Lung (tissue), 12 donors: Measurements from ENCODE around the gene DCLK2. TPM values are rescaled to one million over a fixed set of nuclear protein-coding genes. Genes with fewer than 3 reads are reported as not detected.

Experiments used
- ATAC-seq: fragments of 200-7000 bp; cut with Tn5 transposase; one replicate; pipeline ENCODE4 v1.9.1; 2020; ENCODE audit warnings: moderate number of reproducible peaks; ENCODE audit not compliant: insufficient read depth, low FRiP score
- DNase-seq, 3 donors: peaks; one replicate each; pipeline ENCODE4 v3.0.0-alpha.2; 2013 to 2017
- H3K27ac ChIP-seq, 2 donors: one replicate each; pipeline ENCODE4 v1.5.1; 2013; ENCODE audit warnings: mild to moderate bottlenecking in 2 of 2, moderate library complexity in 2 of 2, control low read depth in 1 of 2, inconsistent platforms in 1 of 2, low read depth in 1 of 2, low read length in 1 of 2
- H3K27me3 ChIP-seq, 3 donors: one replicate each; pipeline ENCODE4 v1.5.1; 2013; ENCODE audit warnings: low read length in 2 of 3; ENCODE audit not compliant: control insufficient read depth in 3 of 3, insufficient read depth in 3 of 3
- H3K36me3 ChIP-seq, 4 donors: one replicate each; pipeline ENCODE4 v1.5.1; 2013; ENCODE audit warnings: low read length in 4 of 4, mild to moderate bottlenecking in 1 of 4, moderate library complexity in 1 of 4; ENCODE audit not compliant: control insufficient read depth in 4 of 4, insufficient read depth in 4 of 4
- H3K4me1 ChIP-seq, 5 donors: one replicate each; pipeline ENCODE4 v1.5.1; 2013; ENCODE audit warnings: low read length in 5 of 5, mild to moderate bottlenecking in 2 of 5, moderate library complexity in 1 of 5; ENCODE audit not compliant: control insufficient read depth in 5 of 5, insufficient read depth in 5 of 5
- H3K4me3 ChIP-seq: one replicate; pipeline ENCODE4 v1.5.1; 2013; ENCODE audit warnings: mild to moderate bottlenecking, control low read depth, moderate library complexity
- H3K9ac ChIP-seq, 2 donors: one replicate each; pipeline ENCODE4 v1.5.1; 2013; ENCODE audit warnings: low read length in 2 of 2, control low read depth in 1 of 2; ENCODE audit not compliant: insufficient read depth in 1 of 2
- H3K9me3 ChIP-seq, 4 donors: one replicate each; pipeline ENCODE4 v1.5.1; 2013; ENCODE audit warnings: low read length in 3 of 4, mild to moderate bottlenecking in 1 of 4, moderate library complexity in 1 of 4; ENCODE audit not compliant: control insufficient read depth in 4 of 4, insufficient read depth in 3 of 4
- CTCF ChIP-seq: IDR thresholded peaks from 2 replicates; pipeline ENCODE4 v1.5.1; 2012; ENCODE audit warnings: mild to moderate bottlenecking; ENCODE audit errors: control extremely low read depth, extremely low read depth
- WGBS, 2 donors: extraction: QIAGEN DNeasy Blood & Tissue Kit; methylation state at CpG; one replicate each; pipeline ENCODE4 v1.1.7; 2013; 5-methylcytosine and 5-hydroxymethylcytosine counted together
- polyA plus RNA-seq, 2 donors: library from polyadenylated mRNA; stranded (reverse); fragments of 200-250 nt; gene quantifications; one replicate each; pipeline ENCODE4 v1.2.1, GENCODE V29; 2013
- total RNA-seq, 2 donors: library from RNA; depleted of rRNA in 1 of 2; stranded (reverse); fragments of >200 nt in 1 of 2; gene quantifications; one replicate each; pipeline ENCODE4 v1.2.1, GENCODE V29; 2014 to 2021
- donor health status: control.
- donor health status: control.
- donor health status: Bipolar disorder and iron deficiency.
- donor health status: healthy.
- donor health status: DM: yes; HTN: yes; CAD: no.

Gene DCLK2
- total and polyA plus RNA-seq, 4 donors = 1.4 to 11.8 (median 2.7) TPM

- ATAC-seq = no peak
- no peak overlapping the region for H3K9ac ChIP-seq
- H3K27ac ChIP-seq = no peak overlapping the region
- H3K4me1 ChIP-seq = peaks cover 0 to 2% (median 0%) of the 10 kb centered on the region in 5 donors
- no peak overlapping the region for H3K4me3 ChIP-seq
- 77 to 87% methylated on average over 6 of the region's 6 CpGs for WGBS, 2 donors
- DNase-seq = no peak
- H3K27me3 ChIP-seq = no peaks in the 10 kb centered on the region
- peaks cover 0 to 6% (median 3%) of the 10 kb centered on the region in 4 donors for H3K36me3 ChIP-seq
- no peak for TF ChIP-seq CTCF
- no peaks in the 10 kb centered on the region for H3K9me3 ChIP-seq
Observed at GRCh38 chr4:150286656-150287055, 208.4 kb downstream of the DCLK2 start.

- TF ChIP-seq CTCF = no peak
- WGBS, 2 donors = 67 to 76% methylated on average over 2 of the region's 2 CpGs
- no peaks in the 10 kb centered on the region for H3K9me3 ChIP-seq
- H3K9ac ChIP-seq = no peak overlapping the region
- peaks cover 0 to 2% (median 0%) of the 10 kb centered on the region in 5 donors for H3K4me1 ChIP-seq
- no peaks in the 10 kb centered on the region for H3K27me3 ChIP-seq
- H3K36me3 ChIP-seq = no peaks in the 10 kb centered on the region
- H3K4me3 ChIP-seq = no peak overlapping the region
- no peak overlapping the region for H3K27ac ChIP-seq
- DNase-seq = no peak
- no peak for ATAC-seq
Observed at GRCh38 chr4:150289198-150289597, 211.0 kb downstream of the DCLK2 start.

GRCh38 chr4:150289881-150290280 is 211.6 kb downstream of the DCLK2 start:
- Histone ChIP-seq H3K4me3 (no peak overlapping the region), H3K9me3 (no peaks in the 10 kb centered on the region), H3K27ac (no peak overlapping the region), H3K36me3 (no peaks in the 10 kb centered on the region), H3K4me1 (peaks cover 0 to 2% (median 0%) of the 10 kb centered on the region in 5 donors), H3K27me3 (no peaks in the 10 kb centered on the region), H3K9ac (no peak overlapping the region)
- ATAC-seq = no peak
- WGBS, 2 donors = 91 to 93% methylated on average over 3 of the region's 3 CpGs
- TF ChIP-seq CTCF = no peak
- DNase-seq = no peak

GRCh38 chr4:150297861-150298474 is 219.7 kb downstream of the DCLK2 start:
- H3K36me3 ChIP-seq = no peaks in the 10 kb centered on the region
- H3K9me3 ChIP-seq = no peaks in the 10 kb centered on the region
- H3K27me3 ChIP-seq = no peaks in the 10 kb centered on the region
- WGBS, 2 donors = 92 to 100% methylated on average over 1 of the region's 1 CpG
- H3K4me3 ChIP-seq = no peak overlapping the region
- DNase-seq = peak; percentile 40 to 78 (median 70)
- ATAC-seq = no peak
- TF ChIP-seq CTCF = peak; percentile 44
- no peaks in the 10 kb centered on the region for H3K4me1 ChIP-seq
- H3K9ac ChIP-seq = no peak overlapping the region
- no peak overlapping the region for H3K27ac ChIP-seq
